Esophagus squamous epithelium (tissue), 4 donors: ENCODE results near the gene ERC2.

ENCODE experiments used
- CTCF ChIP-seq, 6 experiments: fragments of 450-650 bp in 4 of 6; fragments of 200-600 bp in 2 of 6; sonication (generic) in 2 of 6; IDR thresholded peaks; one replicate each; pipeline ENCODE4 v1.5.1; 2016 to 2019; ENCODE audit warnings: antibody characterized with exemption in 6 of 6, mild to moderate bottlenecking in 4 of 6, moderate library complexity in 4 of 6
- POLR2A ChIP-seq, 4 donors: fragments of 450-650 bp; IDR thresholded peaks; one replicate each; pipeline ENCODE4 v1.6.1; 2017; ENCODE audit warnings: antibody characterized with exemption in 4 of 4, mild to moderate bottlenecking in 4 of 4, moderate library complexity in 3 of 4

- no peak for TF ChIP-seq CTCF (IDR thresholded peaks at IDR 0.05)
- TF ChIP-seq POLR2A (IDR thresholded peaks at IDR 0.05), result no peak
Observed at GRCh38 chr3:55595420-55595819, 872.8 kb downstream of the ERC2 start.
